HEK293 (cell line): ENCODE data around the gene RAP1GAP.

Source experiments
- CTCF ChIP-seq: fragments of 450-650 bp; formaldehyde crosslinking; IDR thresholded peaks from 2 replicates; pipeline ENCODE4 v1.5.1; 2016; ENCODE audit warnings: missing biosample characterization, missing genetic modification characterization
- FEZF1 ChIP-seq: fragments of 450-650 bp; formaldehyde crosslinking; IDR thresholded peaks from 2 replicates; pipeline ENCODE4 v1.5.1; 2016; ENCODE audit warnings: missing biosample characterization, missing genetic modification characterization
- KLF10 ChIP-seq: fragments of 450-650 bp; IDR thresholded peaks from 2 replicates; pipeline ENCODE4 v1.5.1; 2018; ENCODE audit warnings: missing biosample characterization, mild to moderate bottlenecking, missing genetic modification characterization
- ZBTB1 ChIP-seq: fragments of 450-650 bp; formaldehyde crosslinking; IDR thresholded peaks from 2 replicates; pipeline ENCODE4 v1.5.1; 2016; ENCODE audit warnings: missing biosample characterization, missing genetic modification characterization
- ZBTB49 ChIP-seq: fragments of 450-650 bp; formaldehyde crosslinking; IDR thresholded peaks from 2 replicates; pipeline ENCODE4 v1.5.1; 2016; ENCODE audit warnings: missing biosample characterization, missing genetic modification characterization, low read depth
- ZNF132 ChIP-seq: fragments of 450-650 bp; formaldehyde crosslinking; IDR thresholded peaks from 2 replicates; pipeline ENCODE4 v1.5.1; 2017; ENCODE audit warnings: missing biosample characterization, missing genetic modification characterization, borderline replicate concordance
- ZNF211 ChIP-seq: fragments of 450-650 bp; formaldehyde crosslinking; IDR thresholded peaks from 2 replicates; pipeline ENCODE4 v1.5.1; 2016; ENCODE audit warnings: low read depth, missing biosample characterization, missing genetic modification characterization
- ZNF354C ChIP-seq: fragments of 450-650 bp; formaldehyde crosslinking; IDR thresholded peaks from 2 replicates; pipeline ENCODE4 v1.5.1; 2016; ENCODE audit warnings: missing biosample characterization, missing genetic modification characterization, low read depth, borderline replicate concordance
- ZNF416 ChIP-seq: fragments of 450-650 bp; formaldehyde crosslinking; IDR thresholded peaks from 2 replicates; pipeline ENCODE4 v1.5.1; 2016; ENCODE audit warnings: missing biosample characterization, missing genetic modification characterization
- ZNF585B ChIP-seq: fragments of 450-650 bp; formaldehyde crosslinking; IDR thresholded peaks from 2 replicates; pipeline ENCODE4 v1.5.1; 2016; ENCODE audit warnings: missing biosample characterization, missing genetic modification characterization
- ZSCAN16 ChIP-seq: fragments of 450-650 bp; formaldehyde crosslinking; IDR thresholded peaks from 2 replicates; pipeline ENCODE4 v1.5.1; 2016; ENCODE audit warnings: missing biosample characterization, missing genetic modification characterization
- TF ChIP-seq, protein P1 (sequence below): fragments of 450-650 bp; formaldehyde crosslinking; IDR thresholded peaks from 2 replicates; pipeline ENCODE4 v1.5.1; 2016; ENCODE audit warnings: missing biosample characterization, missing genetic modification characterization
- TF ChIP-seq, protein P2 (sequence below): fragments of 450-650 bp; formaldehyde crosslinking; IDR thresholded peaks from 2 replicates; pipeline ENCODE4 v1.5.1; 2016; ENCODE audit warnings: missing biosample characterization, missing genetic modification characterization
- TF ChIP-seq, protein P3 (sequence below): fragments of 450-650 bp; formaldehyde crosslinking; IDR thresholded peaks from 2 replicates; pipeline ENCODE4 v1.5.1; 2016; ENCODE audit warnings: missing biosample characterization, missing genetic modification characterization

DNA sequence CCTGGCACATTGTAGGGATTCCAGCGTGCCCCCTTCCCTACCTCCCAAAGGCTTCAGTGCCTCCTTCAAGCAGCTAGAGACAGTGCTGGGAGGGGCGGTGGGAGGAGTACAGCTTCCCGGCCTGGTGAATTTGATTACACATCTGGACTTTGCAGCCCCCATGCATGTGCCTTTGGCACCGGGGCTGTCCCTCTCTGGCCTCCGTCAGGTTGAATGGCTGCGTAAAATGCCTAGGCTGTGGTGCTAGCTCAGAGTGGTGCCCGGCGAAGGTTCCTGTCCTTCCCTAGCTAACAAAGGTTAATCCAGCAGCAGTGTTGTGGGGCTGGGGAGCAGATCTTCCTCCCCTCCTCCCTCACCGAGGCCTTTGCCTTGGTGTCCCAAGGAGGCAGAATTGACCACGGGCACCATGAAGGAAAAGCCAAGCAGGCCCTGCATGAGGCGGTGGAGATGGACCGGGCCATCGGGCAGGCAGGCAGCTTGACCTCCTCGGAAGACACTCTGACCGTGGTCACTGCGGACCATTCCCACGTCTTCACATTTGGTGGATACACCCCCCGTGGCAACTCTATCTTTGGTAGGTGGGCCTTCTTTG is 93.7 kb downstream of the RAP1GAP start:
- TF ChIP-seq FEZF1 (no peak), ZNF416 (tag by site-specific recombination) (no peak), CTCF (tag by site-specific recombination) (no peak), ZBTB1 (tag by site-specific recombination) (no peak), KLF10 (no peak), ZNF211 (tag by site-specific recombination) (no peak), ZNF585B (tag by site-specific recombination) (no peak), ZNF132 (no peak), ZSCAN16 (tag by site-specific recombination) (no peak), ZBTB49 (tag by site-specific recombination) (no peak), ZNF354C (no peak)
- TF ChIP-seq, protein P1, sequence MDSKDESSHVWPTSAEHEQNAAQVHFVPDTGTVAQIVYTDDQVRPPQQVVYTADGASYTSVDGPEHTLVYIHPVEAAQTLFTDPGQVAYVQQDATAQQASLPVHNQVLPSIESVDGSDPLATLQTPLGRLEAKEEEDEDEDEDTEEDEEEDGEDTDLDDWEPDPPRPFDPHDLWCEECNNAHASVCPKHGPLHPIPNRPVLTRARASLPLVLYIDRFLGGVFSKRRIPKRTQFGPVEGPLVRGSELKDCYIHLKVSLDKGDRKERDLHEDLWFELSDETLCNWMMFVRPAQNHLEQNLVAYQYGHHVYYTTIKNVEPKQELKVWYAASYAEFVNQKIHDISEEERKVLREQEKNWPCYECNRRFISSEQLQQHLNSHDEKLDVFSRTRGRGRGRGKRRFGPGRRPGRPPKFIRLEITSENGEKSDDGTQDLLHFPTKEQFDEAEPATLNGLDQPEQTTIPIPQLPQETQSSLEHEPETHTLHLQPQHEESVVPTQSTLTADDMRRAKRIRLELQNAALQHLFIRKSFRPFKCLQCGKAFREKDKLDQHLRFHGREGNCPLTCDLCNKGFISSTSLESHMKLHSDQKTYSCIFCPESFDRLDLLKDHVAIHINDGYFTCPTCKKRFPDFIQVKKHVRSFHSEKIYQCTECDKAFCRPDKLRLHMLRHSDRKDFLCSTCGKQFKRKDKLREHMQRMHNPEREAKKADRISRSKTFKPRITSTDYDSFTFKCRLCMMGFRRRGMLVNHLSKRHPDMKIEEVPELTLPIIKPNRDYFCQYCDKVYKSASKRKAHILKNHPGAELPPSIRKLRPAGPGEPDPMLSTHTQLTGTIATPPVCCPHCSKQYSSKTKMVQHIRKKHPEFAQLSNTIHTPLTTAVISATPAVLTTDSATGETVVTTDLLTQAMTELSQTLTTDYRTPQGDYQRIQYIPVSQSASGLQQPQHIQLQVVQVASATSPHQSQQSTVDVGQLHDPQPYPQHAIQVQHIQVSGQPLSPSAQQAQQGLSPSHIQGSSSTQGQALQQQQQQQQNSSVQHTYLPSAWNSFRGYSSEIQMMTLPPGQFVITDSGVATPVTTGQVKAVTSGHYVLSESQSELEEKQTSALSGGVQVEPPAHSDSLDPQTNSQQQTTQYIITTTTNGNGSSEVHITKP (tag by site-specific recombination) = no peak
- TF ChIP-seq, protein P2, sequence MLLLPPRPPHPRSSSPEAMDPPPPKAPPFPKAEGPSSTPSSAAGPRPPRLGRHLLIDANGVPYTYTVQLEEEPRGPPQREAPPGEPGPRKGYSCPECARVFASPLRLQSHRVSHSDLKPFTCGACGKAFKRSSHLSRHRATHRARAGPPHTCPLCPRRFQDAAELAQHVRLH (tag by site-specific recombination) = no peak
- TF ChIP-seq, protein P3, sequence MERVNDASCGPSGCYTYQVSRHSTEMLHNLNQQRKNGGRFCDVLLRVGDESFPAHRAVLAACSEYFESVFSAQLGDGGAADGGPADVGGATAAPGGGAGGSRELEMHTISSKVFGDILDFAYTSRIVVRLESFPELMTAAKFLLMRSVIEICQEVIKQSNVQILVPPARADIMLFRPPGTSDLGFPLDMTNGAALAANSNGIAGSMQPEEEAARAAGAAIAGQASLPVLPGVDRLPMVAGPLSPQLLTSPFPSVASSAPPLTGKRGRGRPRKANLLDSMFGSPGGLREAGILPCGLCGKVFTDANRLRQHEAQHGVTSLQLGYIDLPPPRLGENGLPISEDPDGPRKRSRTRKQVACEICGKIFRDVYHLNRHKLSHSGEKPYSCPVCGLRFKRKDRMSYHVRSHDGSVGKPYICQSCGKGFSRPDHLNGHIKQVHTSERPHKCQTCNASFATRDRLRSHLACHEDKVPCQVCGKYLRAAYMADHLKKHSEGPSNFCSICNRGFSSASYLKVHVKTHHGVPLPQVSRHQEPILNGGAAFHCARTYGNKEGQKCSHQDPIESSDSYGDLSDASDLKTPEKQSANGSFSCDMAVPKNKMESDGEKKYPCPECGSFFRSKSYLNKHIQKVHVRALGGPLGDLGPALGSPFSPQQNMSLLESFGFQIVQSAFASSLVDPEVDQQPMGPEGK = no peak
